ENCODE results near the gene KCNAB1. TPM values are rescaled to one million over a fixed set of nuclear protein-coding genes. Genes with fewer than 3 reads are reported as not detected.
"Not testable (repeated sequence)": the region's sequence is repeated elsewhere in the genome, so short reads cannot be mapped to it uniquely, and the experiment has no call there.

The KCNAB1 gene
- total RNA-seq, 3 donors from 2014 or later (not counting 1 experiment from before 2014, with no cell fraction given): not detected

GRCh38 chr3:156271995-156272719, 151.8 kb downstream of the KCNAB1 start:
- Histone ChIP-seq H3K4me1 (ENCODE audit: control insufficient read depth, insufficient read depth, low read length) (no peaks in the 10 kb centered on the region), H3K4me3 (ENCODE audit: low read length) (no peak overlapping the region), H3K9me3 (ENCODE audit: control insufficient read depth, insufficient read depth, low read length) (no peaks in the 10 kb centered on the region), H3K27me3 (ENCODE audit: control insufficient read depth, insufficient read depth, low read length) (no peaks in the 10 kb centered on the region), H3K27ac (ENCODE audit: low read length) (no peak overlapping the region), H3K36me3 (ENCODE audit: control insufficient read depth, insufficient read depth, low read length) (no peaks in the 10 kb centered on the region)
- WGBS (ENCODE audit: insufficient coverage): 95% methylated on average over 7 of the region's 7 CpGs
- no peak overlapping the region for H3K4me3 Mint-ChIP-seq
- ATAC-seq: no peak
- peaks cover 0 to 4% of the 10 kb centered on the region in 2 donors for H3K27me3 Mint-ChIP-seq (ENCODE audit: low read depth in 2 of 2)
- DNase-seq: no peak
- intact Hi-C loops (cut with micrococcal nuclease): no loop called here
- H3K27ac Mint-ChIP-seq: no peak overlapping the region
- H3K9me3 Mint-ChIP-seq: peaks cover 0 to 2% of the 10 kb centered on the region in 2 donors
- no peak for TF ChIP-seq CTCF (IDR thresholded peaks at IDR 0.05)
- H3K4me1 Mint-ChIP-seq: no peaks in the 10 kb centered on the region
- no peaks in the 10 kb centered on the region for H3K36me3 Mint-ChIP-seq

DNA sequence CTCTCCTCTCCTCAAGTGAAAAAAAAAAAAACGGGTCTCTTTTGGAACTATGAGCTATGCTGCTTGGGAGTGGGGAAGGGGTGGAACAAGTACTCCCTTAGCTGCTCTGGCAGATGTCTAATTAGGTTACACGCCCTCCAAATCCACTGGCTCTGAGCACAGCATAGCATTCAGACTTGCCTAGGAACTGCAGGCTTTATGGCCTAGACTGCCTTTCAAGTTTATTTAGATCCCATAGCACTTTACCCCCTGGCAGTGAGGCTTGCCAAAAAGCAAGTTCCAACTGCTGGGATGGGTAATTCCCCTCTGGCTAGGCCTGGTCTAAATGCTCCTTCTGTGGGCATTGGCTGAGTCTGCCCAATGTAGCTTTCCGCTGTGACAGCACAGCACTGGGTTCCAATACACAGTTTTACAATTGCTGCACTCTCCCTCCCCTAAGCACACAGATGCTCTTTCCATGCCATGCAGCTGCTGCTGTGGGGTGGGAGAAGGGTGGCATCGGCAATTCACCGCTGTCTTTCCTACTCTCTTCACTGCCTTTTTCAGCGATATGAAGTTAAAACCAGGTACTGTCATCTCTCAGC, 152.8 kb downstream of the KCNAB1 start:
- WGBS (ENCODE audit: insufficient coverage): 90% methylated on average over 5 of the region's 6 CpGs
- peaks cover 0 to under 1% of the 10 kb centered on the region in 2 donors for H3K27me3 Mint-ChIP-seq (ENCODE audit: low read depth in 2 of 2)
- ATAC-seq (no peak), DNase-seq (no peak)
- Histone ChIP-seq H3K9me3 (ENCODE audit: control insufficient read depth, insufficient read depth, low read length) (no peaks in the 10 kb centered on the region), H3K36me3 (ENCODE audit: control insufficient read depth, insufficient read depth, low read length) (no peaks in the 10 kb centered on the region), H3K27me3 (ENCODE audit: control insufficient read depth, insufficient read depth, low read length) (no peaks in the 10 kb centered on the region), H3K4me1 (ENCODE audit: control insufficient read depth, insufficient read depth, low read length) (no peaks in the 10 kb centered on the region), H3K4me3 (ENCODE audit: low read length) (no peak overlapping the region), H3K27ac (ENCODE audit: low read length) (no peak overlapping the region)
- no peak overlapping the region for H3K4me3 Mint-ChIP-seq
- H3K36me3 Mint-ChIP-seq: no peaks in the 10 kb centered on the region
- H3K27ac Mint-ChIP-seq: no peak overlapping the region
- intact Hi-C loops (cut with micrococcal nuclease): no loop called here
- no peak for TF ChIP-seq CTCF (IDR thresholded peaks at IDR 0.05)
- H3K4me1 Mint-ChIP-seq: no peaks in the 10 kb centered on the region
- H3K9me3 Mint-ChIP-seq: peaks cover 0 to 2% of the 10 kb centered on the region in 2 donors

DNA sequence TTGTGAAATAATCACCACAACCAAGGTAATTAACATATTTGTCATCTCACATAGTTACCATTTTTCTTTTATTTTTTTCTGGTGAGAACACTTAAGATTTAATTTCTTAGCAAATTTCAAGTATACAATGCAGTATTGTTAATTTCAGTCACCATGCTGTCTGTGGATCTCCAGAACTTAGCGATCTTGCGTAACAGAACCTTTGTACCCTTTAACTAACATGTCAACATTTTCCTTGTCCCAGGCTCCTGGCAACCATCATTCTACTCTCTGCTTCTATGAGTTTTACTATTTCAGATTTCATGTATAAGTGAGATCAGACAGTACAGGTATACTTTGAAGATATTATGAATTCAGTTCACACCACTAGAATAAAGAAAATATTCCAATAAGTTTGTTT, 154.4 kb downstream of the KCNAB1 start:
- Histone ChIP-seq H3K27me3 (ENCODE audit: control insufficient read depth, insufficient read depth, low read length) (no peaks in the 10 kb centered on the region), H3K36me3 (ENCODE audit: control insufficient read depth, insufficient read depth, low read length) (no peaks in the 10 kb centered on the region), H3K4me1 (ENCODE audit: control insufficient read depth, insufficient read depth, low read length) (no peaks in the 10 kb centered on the region), H3K9me3 (ENCODE audit: control insufficient read depth, insufficient read depth, low read length) (no peaks in the 10 kb centered on the region), H3K27ac (ENCODE audit: low read length) (no peak overlapping the region), H3K4me3 (ENCODE audit: low read length) (no peak overlapping the region)
- WGBS (ENCODE audit: insufficient coverage): 94% methylated on average over 2 of the region's 2 CpGs
- no peak for TF ChIP-seq CTCF (IDR thresholded peaks at IDR 0.05)
- no peak for DNase-seq
- Mint-ChIP-seq H3K4me1 (no peaks in the 10 kb centered on the region), H3K27ac (no peak overlapping the region), H3K9me3 (peaks cover 0 to 2% of the 10 kb centered on the region in 2 donors), H3K27me3 (ENCODE audit: low read depth in 2 of 2) (no peaks in the 10 kb centered on the region), H3K36me3 (no peaks in the 10 kb centered on the region), H3K4me3 (no peak overlapping the region)
- intact Hi-C loops (cut with micrococcal nuclease): no loop called here
- ATAC-seq: no peak

DNA sequence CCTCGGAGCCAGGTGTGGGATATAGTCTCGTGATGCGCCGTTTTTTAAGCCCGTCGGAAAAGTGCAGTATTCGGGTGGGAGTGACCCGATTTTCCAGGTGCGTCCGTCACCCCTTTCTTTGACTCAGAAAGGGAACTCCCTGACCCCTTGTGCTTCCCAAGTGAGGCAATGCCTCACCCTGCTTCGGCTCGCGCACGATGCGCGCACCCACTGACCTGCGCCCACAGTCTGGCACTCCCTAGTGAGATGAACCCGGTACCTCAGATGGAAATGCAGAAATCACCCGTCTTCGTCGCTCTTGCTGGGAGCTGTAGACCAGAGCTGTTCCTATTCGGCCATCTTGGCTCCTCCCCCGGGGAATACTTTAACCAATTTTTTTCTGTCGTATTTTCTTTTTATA, 164.3 kb downstream of the KCNAB1 start:
- ATAC-seq; H3K9me3 ChIP-seq (ENCODE audit: control insufficient read depth, insufficient read depth, low read length); H3K4me3 ChIP-seq (ENCODE audit: low read length); H3K9me3 Mint-ChIP-seq; H3K27me3 ChIP-seq (ENCODE audit: control insufficient read depth, insufficient read depth, low read length); H3K36me3 ChIP-seq (ENCODE audit: control insufficient read depth, insufficient read depth, low read length); intact Hi-C loops (cut with micrococcal nuclease); H3K4me1 Mint-ChIP-seq; H3K27ac ChIP-seq (ENCODE audit: low read length); DNase-seq; H3K36me3 Mint-ChIP-seq; H3K27ac Mint-ChIP-seq; H3K4me3 Mint-ChIP-seq; H3K4me1 ChIP-seq (ENCODE audit: control insufficient read depth, insufficient read depth, low read length): not testable (repeated sequence)
- 96% methylated on average over 23 of the region's 24 CpGs for WGBS (ENCODE audit: insufficient coverage)
- peaks cover 14 to 17% of the 10 kb centered on the region in 2 donors for H3K27me3 Mint-ChIP-seq (ENCODE audit: low read depth in 2 of 2)

Data from natural killer cell (primary cell).